Spleen (tissue), 11 donors: ENCODE results near the gene LRRC49. TPM values are rescaled to one million over a fixed set of nuclear protein-coding genes. Genes with fewer than 3 reads are reported as not detected.

Experiments used
- DNase-seq: peaks from one replicate; pipeline ENCODE4 v3.0.0-alpha.2; 2020
- H3K27ac ChIP-seq, 8 donors: fragments of 200-600 bp; sonication (generic) in 7 of 8; 1 replicate in 4 of 8; 2 replicates in 4 of 8; pipeline versions ENCODE4 v1.5.0 to v1.8.0; 2016 to 2021; ENCODE audit warnings: inconsistent platforms in 4 of 8, mild to moderate bottlenecking in 4 of 8, moderate library complexity in 1 of 8
- H3K27me3 ChIP-seq, 7 donors: fragments of 200-600 bp; sonication (generic) in 6 of 7; replicated peaks in 1 of 7; 1 replicate in 4 of 7; 2 replicates in 3 of 7; pipeline versions ENCODE4 v1.5.0 to v1.8.0; 2016 to 2021; ENCODE audit warnings: inconsistent platforms in 3 of 7, mild to moderate bottlenecking in 1 of 7
- H3K36me3 ChIP-seq, 6 donors: fragments of 200-600 bp; sonication (generic) in 5 of 6; 1 replicate in 4 of 6; 2 replicates in 2 of 6; pipeline versions ENCODE4 v1.5.0 to v1.8.0; 2016 to 2021; ENCODE audit warnings: inconsistent platforms in 2 of 6
- H3K4me1 ChIP-seq, 6 donors: fragments of 200-600 bp; sonication (generic) in 5 of 6; 1 replicate in 3 of 6; 2 replicates in 3 of 6; pipeline versions ENCODE4 v1.5.0 to v1.8.0; 2016 to 2021; ENCODE audit warnings: inconsistent platforms in 3 of 6
- H3K4me3 ChIP-seq, 8 donors: fragments of 200-600 bp; sonication (generic) in 7 of 8; 1 replicate in 4 of 8; 2 replicates in 4 of 8; pipeline versions ENCODE4 v1.5.0 to v1.8.0; 2016 to 2021; ENCODE audit warnings: inconsistent platforms in 4 of 8, mild to moderate bottlenecking in 4 of 8, moderate library complexity in 2 of 8
- H3K9me3 ChIP-seq, 8 donors: fragments of 200-600 bp; sonication (generic) in 7 of 8; 1 replicate in 4 of 8; 2 replicates in 4 of 8; pipeline versions ENCODE4 v1.5.0 to v1.8.0; 2016 to 2021; ENCODE audit warnings: inconsistent platforms in 4 of 8
- CTCF ChIP-seq, 11 experiments: fragments of 200-600 bp in 7 of 11; fragments of 450-650 bp in 4 of 11; sonication (generic) in 4 of 11; IDR thresholded peaks in 8 of 11; conservative IDR thresholded peaks in 3 of 11; 1 replicate in 7 of 11; 2 replicates in 4 of 11; pipeline versions ENCODE4 v1.4.0 to v1.8.0; 2016 to 2021; ENCODE audit warnings: antibody characterized with exemption in 11 of 11, inconsistent platforms in 4 of 11, mild to moderate bottlenecking in 1 of 11
- POLR2A ChIP-seq, 3 donors: fragments of 450-650 bp; IDR thresholded peaks; one replicate each; pipeline ENCODE4 v1.5.1; 2017; ENCODE audit warnings: antibody characterized with exemption in 3 of 3, mild to moderate bottlenecking in 1 of 3
- POLR2AphosphoS5 ChIP-seq, 3 donors: sonication (generic); formaldehyde crosslinking; IDR thresholded peaks; one replicate each; pipeline ENCODE4 v1.5.1; 2017; ENCODE audit warnings: antibody characterized with exemption in 3 of 3
- WGBS, 5 donors: extraction: QIAGEN DNeasy Blood & Tissue Kit in 3 of 5; methylation state at CpG; one replicate each; pipeline versions ENCODE4 v1.1.5 to v1.1.7; 2013 to 2018; 5-methylcytosine and 5-hydroxymethylcytosine counted together
- intact Hi-C: fragments of 100-400 bp; cut with DNase I; formaldehyde crosslinking; loops from one replicate; pipeline ENCODE4 v1.15.0; 2023; ENCODE audit warnings: low total_unique reads
- polyA plus RNA-seq, 3 donors: library from polyadenylated mRNA; stranded (reverse); fragments of 200-250 nt; gene quantifications; one replicate each; pipeline ENCODE4 v1.2.1, GENCODE V29; 2013
- total RNA-seq, 7 donors: library from RNA; depleted of rRNA in 3 of 7; stranded (reverse); fragments of >200 nt in 3 of 7; fragmentation: NEBNext Ultra II Directional in 4 of 7; extraction: Animal tissue kit (Norgen Biotek cat#: 25700) in 4 of 7; gene quantifications; one replicate each; pipeline versions ENCODE4 v1.1.0 to v1.2.1, GENCODE V29; 2016 to 2021
- donor health status: healthy with polysubstance abuse.
- donor health status: DM: no; HTN: no; CAD: no; lungs with moderate emphysema.
- donor health status: DM: no; HTN: no; CAD: no.
- donor health status: Bipolar disorder and iron deficiency.
- donor health status: healthy.
- donor health status: DM: no; HTN: no; CAD: no.
- donor health status: DM: yes; HTN: yes; CAD: no.

Gene LRRC49
- total and polyA plus RNA-seq, 10 donors = 0.62 to 4.1 (median 2.4) TPM

- H3K4me1 ChIP-seq = no peaks in the 10 kb centered on the region
- no peak overlapping the region for H3K27ac ChIP-seq
- no peaks in the 10 kb centered on the region for H3K27me3 ChIP-seq
- no peak for DNase-seq
- intact Hi-C loops = no loop called here
- no peaks in the 10 kb centered on the region for H3K36me3 ChIP-seq
- TF ChIP-seq POLR2AphosphoS5 (IDR thresholded peaks at IDR 0.05) (no peak), CTCF (IDR thresholded peaks at IDR 0.05 in 8 of 11, conservative IDR thresholded peaks at IDR 0.05 in 3 of 11) (no peak), POLR2A (IDR thresholded peaks at IDR 0.05) (no peak)
- WGBS, 5 donors = 68 to 94% (median 69%) methylated on average over 4 of the region's 4 CpGs
- no peak overlapping the region for H3K4me3 ChIP-seq
- no peaks in the 10 kb centered on the region for H3K9me3 ChIP-seq
These were observed 157.8 kb downstream of the LRRC49 start for GRCh38 chr15:71050461-71050860.

- no peak for TF ChIP-seq CTCF (IDR thresholded peaks at IDR 0.05 in 8 of 11, conservative IDR thresholded peaks at IDR 0.05 in 3 of 11)
- no peak for TF ChIP-seq POLR2AphosphoS5 (IDR thresholded peaks at IDR 0.05)
- no peak for TF ChIP-seq POLR2A (IDR thresholded peaks at IDR 0.05)
- Histone ChIP-seq H3K9me3 (no peaks in the 10 kb centered on the region), H3K36me3 (no peaks in the 10 kb centered on the region), H3K27ac (no peak overlapping the region), H3K27me3 (no peaks in the 10 kb centered on the region), H3K4me1 (no peaks in the 10 kb centered on the region), H3K4me3 (no peak overlapping the region)
- WGBS, 5 donors = 66 to 92% (median 81%) methylated on average over 1 of the region's 1 CpG
- intact Hi-C loops = no loop called here
- no peak for DNase-seq
These were observed 158.9 kb downstream of the LRRC49 start for GRCh38 chr15:71051539-71051938.

- H3K27ac ChIP-seq = no peak overlapping the region
- intact Hi-C loops = no loop called here
- H3K4me3 ChIP-seq = no peak overlapping the region
- peaks cover 0 to 6% (median 0%) of the 10 kb centered on the region in 8 donors for H3K9me3 ChIP-seq
- H3K27me3 ChIP-seq = peaks cover 0 to 4% (median 0%) of the 10 kb centered on the region in 7 donors
- no peaks in the 10 kb centered on the region for H3K36me3 ChIP-seq
- 86 to 91% (median 90%) methylated on average over 2 of the region's 2 CpGs for WGBS, 5 donors
- no peaks in the 10 kb centered on the region for H3K4me1 ChIP-seq
- no peak for DNase-seq
- TF ChIP-seq CTCF (IDR thresholded peaks at IDR 0.05 in 8 of 11, conservative IDR thresholded peaks at IDR 0.05 in 3 of 11) (no peak), POLR2AphosphoS5 (IDR thresholded peaks at IDR 0.05) (no peak), POLR2A (IDR thresholded peaks at IDR 0.05) (no peak)
These were observed 159.7 kb downstream of the LRRC49 start for GRCh38 chr15:71052356-71052755.

GRCh38 chr15:71054286-71054952 lies 161.8 kb downstream of the LRRC49 start:
- no peak overlapping the region for H3K4me3 ChIP-seq
- peaks cover 0 to 4% (median 0%) of the 10 kb centered on the region in 7 donors for H3K27me3 ChIP-seq
- intact Hi-C loops = no loop called here
- no peak overlapping the region for H3K27ac ChIP-seq
- no peaks in the 10 kb centered on the region for H3K36me3 ChIP-seq
- TF ChIP-seq CTCF (IDR thresholded peaks at IDR 0.05 in 8 of 11, conservative IDR thresholded peaks at IDR 0.05 in 3 of 11) (no peak), POLR2A (IDR thresholded peaks at IDR 0.05) (no peak), POLR2AphosphoS5 (IDR thresholded peaks at IDR 0.05) (no peak)
- peaks cover 0 to 23% (median 12%) of the 10 kb centered on the region in 8 donors for H3K9me3 ChIP-seq
- no peaks in the 10 kb centered on the region for H3K4me1 ChIP-seq
- WGBS, 5 donors = 71 to 80% (median 74%) methylated on average over 2 of the region's 2 CpGs
- DNase-seq = no peak
